Measurements from ENCODE around the gene CTDNEP1.
A peak's percentile ranks its signal among the peaks of the same experiment; 100 is the strongest.

CTDNEP1 gene

DNA sequence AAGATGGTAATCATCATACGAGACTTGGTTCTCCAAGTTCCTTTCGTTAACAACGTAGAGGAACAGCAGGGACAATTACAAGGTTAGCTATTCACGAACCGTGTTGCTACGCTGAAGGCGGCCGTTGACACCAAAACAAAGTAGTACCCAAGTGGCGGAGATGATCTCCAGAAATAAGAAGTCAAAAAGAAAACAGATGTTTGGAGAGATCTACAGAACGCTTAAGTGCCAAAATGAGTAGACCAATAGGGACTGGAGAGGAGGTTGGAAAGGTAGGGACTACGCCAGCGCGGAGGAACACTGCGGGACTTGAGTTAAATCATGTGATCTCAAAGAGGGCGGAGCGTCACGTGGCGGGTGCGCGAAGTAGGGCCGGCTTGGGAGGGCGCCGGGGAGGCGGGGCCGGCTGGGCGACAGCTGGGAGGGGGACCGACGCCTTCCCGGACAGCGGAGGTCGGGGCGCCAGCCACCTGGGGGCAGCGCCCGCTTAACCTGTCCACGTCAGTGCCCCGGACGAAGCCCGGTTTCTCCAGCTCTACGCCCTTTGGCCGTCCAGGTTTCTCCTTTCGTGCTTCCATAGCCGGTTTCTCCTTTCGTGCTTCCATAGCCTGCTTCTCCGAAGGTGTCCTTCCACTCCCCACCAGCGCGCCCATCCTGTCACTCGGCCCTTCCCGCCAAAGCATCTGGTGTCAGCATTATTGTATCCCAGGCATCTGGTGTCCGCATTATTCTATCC is 8.6 kb downstream of the CTDNEP1 start:
- H3K4me3 Mint-ChIP-seq = peak overlapping the region; percentile 99
- peaks cover 54% of the 10 kb centered on the region for H3K4me1 Mint-ChIP-seq
- ATAC-seq = peak; percentile 68
- no peaks in the 10 kb centered on the region for H3K9me3 Mint-ChIP-seq
- peaks cover 94% of the 10 kb centered on the region for H3K36me3 Mint-ChIP-seq
- DNase-seq (ENCODE audit: low spot score in 2 of 2) = peak; percentile 88 to 97
- H3K27ac Mint-ChIP-seq = peak overlapping the region; percentile 99

DNA sequence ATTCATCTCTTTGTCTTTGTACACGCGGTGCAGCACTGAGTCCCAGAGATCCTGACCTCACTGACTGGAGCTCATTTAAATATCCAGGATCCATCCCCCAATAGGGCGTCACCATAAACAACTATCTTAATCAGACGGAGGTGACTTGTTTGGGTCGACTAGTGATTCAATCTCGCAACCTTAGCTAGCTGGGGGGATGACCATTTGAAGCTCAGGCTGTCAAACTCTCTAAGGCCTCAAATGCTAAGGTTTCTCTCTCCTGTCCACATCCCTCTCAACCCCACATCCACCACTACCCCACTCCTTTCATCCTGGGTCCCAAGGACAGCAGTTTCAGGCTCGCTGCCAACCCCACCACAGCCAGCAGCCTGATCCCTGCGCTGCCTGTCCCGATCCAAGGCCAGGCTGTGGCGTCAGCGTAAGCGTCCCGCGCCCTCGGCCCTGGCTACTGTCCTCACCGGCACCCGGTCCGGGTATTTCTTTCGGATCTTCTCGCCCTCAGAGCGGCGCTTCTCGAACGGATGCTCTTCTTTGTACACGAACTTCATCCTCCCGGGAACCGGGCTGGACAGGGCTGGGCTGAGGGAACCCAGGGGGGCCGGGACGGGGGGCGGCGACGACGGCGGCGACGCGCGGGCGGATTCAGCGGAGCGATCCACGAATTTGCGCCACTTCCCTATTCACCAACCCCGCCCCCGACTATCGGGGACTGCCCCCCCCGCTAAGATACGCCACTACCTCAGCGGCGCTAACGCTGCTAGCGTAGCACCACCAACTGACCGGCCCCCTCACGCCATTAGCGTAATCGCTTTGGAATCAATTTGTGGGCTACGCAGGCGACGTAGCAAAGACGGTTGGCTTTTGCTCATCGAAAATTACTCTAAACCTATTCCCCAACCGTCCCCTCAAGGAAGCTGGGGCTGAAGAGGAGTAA is 9.5 kb downstream of the CTDNEP1 start, which contains the start of gene GABARAP:
Gene GABARAP, minus strand, starts transcription at position 667 of the 934 bp plus-strand sequence. Its CDS starts 119 bp downstream, at position 548.
- no peaks in the 10 kb centered on the region for H3K9me3 Mint-ChIP-seq
- H3K36me3 Mint-ChIP-seq = peaks cover 96% of the 10 kb centered on the region
- ATAC-seq = peak; percentile 59
- DNase-seq (ENCODE audit: low spot score in 2 of 2) = peak; percentile 87 to 97
- peaks cover 59% of the 10 kb centered on the region for H3K4me1 Mint-ChIP-seq
- H3K27ac Mint-ChIP-seq = peak within 1 kb of the TSS; percentile 99
- peak within 1 kb of the TSS; percentile 99 for H3K4me3 Mint-ChIP-seq

GRCh38 chr17:7241090-7241733 is 10.3 kb downstream of the CTDNEP1 start:
- DNase-seq (ENCODE audit: low spot score in 2 of 2) (no peak), ATAC-seq (no peak)
- Mint-ChIP-seq H3K9me3 (no peaks in the 10 kb centered on the region), H3K27ac (peak overlapping the region; percentile 99), H3K4me1 (peaks cover 61% of the 10 kb centered on the region), H3K36me3 (peaks cover 96% of the 10 kb centered on the region), H3K4me3 (peak overlapping the region; percentile 99)

- Mint-ChIP-seq H3K4me3 (peak overlapping the region; percentile 99), H3K4me1 (peaks cover 65% of the 10 kb centered on the region), H3K36me3 (peaks cover 96% of the 10 kb centered on the region), H3K9me3 (no peaks in the 10 kb centered on the region), H3K27ac (peak overlapping the region; percentile 97)
- DNase-seq (ENCODE audit: low spot score in 2 of 2) (no peak), ATAC-seq (no peak)
Observed at GRCh38 chr17:7240375-7240774, 11.2 kb downstream of the CTDNEP1 start.

- Mint-ChIP-seq H3K4me3 (peak within 1 kb of the TSS; percentile 99), H3K36me3 (peaks cover 96% of the 10 kb centered on the region), H3K27ac (peak within 1 kb of the TSS; percentile 97), H3K9me3 (no peaks in the 10 kb centered on the region), H3K4me1 (peaks cover 75% of the 10 kb centered on the region)
- peak; percentile 93 to 99 for DNase-seq (ENCODE audit: low spot score in 2 of 2)
- ATAC-seq = peak; percentile 77
Observed at GRCh38 chr17:7239091-7240027, 12.2 kb downstream of the CTDNEP1 start, which contains the start of gene PHF23. PHF23 (minus strand) TSS chr17:7239457; CDS start chr17:7239279, 178 bp downstream.

DNA sequence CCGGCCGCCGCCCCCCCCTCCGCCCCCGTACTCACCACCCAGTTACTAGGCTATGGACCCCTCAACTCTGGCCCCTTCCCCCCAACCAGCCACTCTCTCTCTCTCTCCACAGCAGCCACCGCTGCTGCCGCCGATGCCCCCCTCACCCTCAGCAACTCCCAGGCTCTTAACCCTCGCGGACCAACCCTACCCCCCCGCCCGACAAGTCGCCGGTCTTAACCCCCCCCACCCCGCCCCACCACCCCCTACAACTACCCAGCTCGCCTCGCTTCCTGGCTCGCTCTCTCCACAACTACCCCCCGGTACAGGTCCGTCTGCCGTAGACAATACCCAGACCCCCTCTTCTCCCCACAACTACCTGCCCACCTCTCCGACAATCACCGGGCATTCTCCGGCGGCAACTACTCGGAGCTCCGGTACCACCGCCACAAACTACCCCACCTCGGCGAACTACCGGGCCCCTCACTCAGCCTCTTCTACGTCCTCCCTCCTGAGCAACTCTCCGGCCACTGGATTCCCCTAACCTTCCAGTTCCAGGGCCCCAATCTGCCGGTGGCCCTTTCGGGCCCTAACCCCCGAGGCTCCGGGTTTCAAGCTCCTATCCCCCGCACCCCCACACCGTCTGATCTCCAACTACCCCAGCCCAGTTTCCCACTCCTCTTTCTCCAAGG is 13.0 kb downstream of the CTDNEP1 start:
- Mint-ChIP-seq H3K36me3 (peaks cover 96% of the 10 kb centered on the region), H3K27ac (peak overlapping the region; percentile 97), H3K4me3 (peak overlapping the region; percentile 99), H3K4me1 (peaks cover 80% of the 10 kb centered on the region), H3K9me3 (no peaks in the 10 kb centered on the region)
- DNase-seq (ENCODE audit: low spot score in 2 of 2) = no peak
- no peak for ATAC-seq

- Mint-ChIP-seq H3K27ac (peak overlapping the region; percentile 97), H3K4me1 (peaks cover 80% of the 10 kb centered on the region), H3K36me3 (peaks cover 92% of the 10 kb centered on the region), H3K4me3 (peak overlapping the region; percentile 99), H3K9me3 (no peaks in the 10 kb centered on the region)
- DNase-seq (ENCODE audit: low spot score in 2 of 2) (peak; percentile 77 to 89), ATAC-seq (peak; percentile 52)
Observed at GRCh38 chr17:7237761-7238419, 13.6 kb downstream of the CTDNEP1 start.

GRCh38 chr17:7237266-7237760 is 14.2 kb downstream of the CTDNEP1 start:
- peaks cover 88% of the 10 kb centered on the region for H3K36me3 Mint-ChIP-seq
- H3K4me1 Mint-ChIP-seq = peaks cover 79% of the 10 kb centered on the region
- no peaks in the 10 kb centered on the region for H3K9me3 Mint-ChIP-seq
- peak overlapping the region; percentile 97 for H3K27ac Mint-ChIP-seq
- H3K4me3 Mint-ChIP-seq = peak overlapping the region; percentile 99
- DNase-seq (ENCODE audit: low spot score in 2 of 2) (no peak), ATAC-seq (no peak)

GRCh38 chr17:7236808-7237207 is 14.7 kb downstream of the CTDNEP1 start:
- Mint-ChIP-seq H3K4me3 (peak overlapping the region; percentile 99), H3K36me3 (peaks cover 88% of the 10 kb centered on the region), H3K4me1 (peaks cover 79% of the 10 kb centered on the region), H3K27ac (peak overlapping the region; percentile 97), H3K9me3 (no peaks in the 10 kb centered on the region)
- DNase-seq (ENCODE audit: low spot score in 2 of 2) = no peak
- ATAC-seq = no peak

- Mint-ChIP-seq H3K9me3 (no peaks in the 10 kb centered on the region), H3K27ac (peak overlapping the region; percentile 36), H3K4me3 (peak overlapping the region; percentile 99), H3K4me1 (peaks cover 74% of the 10 kb centered on the region), H3K36me3 (peaks cover 82% of the 10 kb centered on the region)
- ATAC-seq (no peak), DNase-seq (ENCODE audit: low spot score in 2 of 2) (no peak)
Observed at GRCh38 chr17:7235693-7236665, 15.6 kb downstream of the CTDNEP1 start.

- H3K36me3 Mint-ChIP-seq = peaks cover 80% of the 10 kb centered on the region
- H3K4me1 Mint-ChIP-seq = peaks cover 68% of the 10 kb centered on the region
- H3K27ac Mint-ChIP-seq = peak within 1 kb of the TSS; percentile 95
- ATAC-seq (peak; percentile 65), DNase-seq (ENCODE audit: low spot score in 2 of 2) (peak; percentile 85 to 98)
- no peaks in the 10 kb centered on the region for H3K9me3 Mint-ChIP-seq
- H3K4me3 Mint-ChIP-seq = peak within 1 kb of the TSS; percentile 99
Observed at GRCh38 chr17:7234083-7234951, 17.2 kb downstream of the CTDNEP1 start, which contains the start of gene DVL2. DVL2 (minus strand) TSS chr17:7234517; CDS start chr17:7234262, 255 bp downstream.

Measured in stimulated activated effector memory CD8-positive, alpha-beta T cell treated with anti-CD3 and anti-CD28 coated beads, Interleukin-12 subunit alpha, Interleukin-12 subunit beta, amount 100 ng/mL, for 72 hours (primary cell).